Neural cell (in vitro differentiated cells): ENCODE measurements around the gene FILIP1.

Experiments
- EZH2 ChIP-seq: fragments of 200-600, 300-800 bp; shearing (Covaris generic), sonication (generic); IDR thresholded peaks from 2 replicates; pipeline ENCODE4 v1.6.1; 2014; ENCODE audit warnings: antibody characterized with exemption, low read length, borderline replicate concordance, mild to moderate bottlenecking; ENCODE audit not compliant: insufficient read depth, poor library complexity, severe bottlenecking
- MXI1 ChIP-seq: fragments of 450-650 bp; conservative IDR thresholded peaks from 2 replicates; pipeline ENCODE4 v1.6.1; 2014; ENCODE audit warnings: antibody characterized with exemption, mild to moderate bottlenecking; ENCODE audit not compliant: poor library complexity, severe bottlenecking
- POLR2AphosphoS5 ChIP-seq: IDR thresholded peaks from 2 replicates; pipeline ENCODE4 v1.6.1; 2012
- RAD21 ChIP-seq: fragments of 450-650 bp; conservative IDR thresholded peaks from 2 replicates; pipeline ENCODE4 v1.6.1; 2014; ENCODE audit warnings: antibody characterized with exemption, mild to moderate bottlenecking, moderate library complexity
- SMC3 ChIP-seq: fragments of 450-650 bp; conservative IDR thresholded peaks from 2 replicates; pipeline ENCODE4 v1.6.1; 2014; ENCODE audit warnings: antibody characterized with exemption, mild to moderate bottlenecking, moderate library complexity; ENCODE audit not compliant: poor library complexity
- TF ChIP-seq, protein P1 (sequence below): fragments of 450-650 bp; IDR thresholded peaks from 2 replicates; pipeline ENCODE4 v1.5.1; 2014; ENCODE audit warnings: antibody characterized with exemption, mild to moderate bottlenecking, moderate library complexity; ENCODE audit not compliant: poor library complexity, severe bottlenecking
- TF ChIP-seq, protein P2 (sequence below): IDR thresholded peaks from 2 replicates; pipeline ENCODE4 v1.6.1; 2012; ENCODE audit warnings: borderline replicate concordance

DNA sequence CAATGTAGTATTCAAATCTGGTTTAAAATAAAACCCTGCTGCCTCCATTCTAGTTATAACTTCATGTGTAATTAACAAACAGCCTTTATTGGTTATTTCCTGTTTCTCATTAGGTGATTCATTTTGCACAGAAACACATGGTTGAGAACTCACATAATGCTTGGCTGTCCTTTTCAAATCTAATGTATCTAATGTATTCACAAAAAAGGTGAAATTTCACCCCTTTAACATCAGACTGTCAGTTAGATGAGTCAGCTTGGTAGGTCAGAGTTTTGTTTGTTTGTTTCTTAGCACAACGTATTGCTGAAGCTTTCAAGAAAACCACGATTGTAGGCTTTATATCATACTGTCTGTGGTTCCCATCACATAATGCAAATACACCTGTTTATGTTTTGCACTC lies 130.3 kb downstream of the FILIP1 start:
- TF ChIP-seq MXI1 (no peak), SMC3 (no peak), EZH2 (no peak), POLR2AphosphoS5 (no peak), RAD21 (no peak)
- TF ChIP-seq, protein P1, sequence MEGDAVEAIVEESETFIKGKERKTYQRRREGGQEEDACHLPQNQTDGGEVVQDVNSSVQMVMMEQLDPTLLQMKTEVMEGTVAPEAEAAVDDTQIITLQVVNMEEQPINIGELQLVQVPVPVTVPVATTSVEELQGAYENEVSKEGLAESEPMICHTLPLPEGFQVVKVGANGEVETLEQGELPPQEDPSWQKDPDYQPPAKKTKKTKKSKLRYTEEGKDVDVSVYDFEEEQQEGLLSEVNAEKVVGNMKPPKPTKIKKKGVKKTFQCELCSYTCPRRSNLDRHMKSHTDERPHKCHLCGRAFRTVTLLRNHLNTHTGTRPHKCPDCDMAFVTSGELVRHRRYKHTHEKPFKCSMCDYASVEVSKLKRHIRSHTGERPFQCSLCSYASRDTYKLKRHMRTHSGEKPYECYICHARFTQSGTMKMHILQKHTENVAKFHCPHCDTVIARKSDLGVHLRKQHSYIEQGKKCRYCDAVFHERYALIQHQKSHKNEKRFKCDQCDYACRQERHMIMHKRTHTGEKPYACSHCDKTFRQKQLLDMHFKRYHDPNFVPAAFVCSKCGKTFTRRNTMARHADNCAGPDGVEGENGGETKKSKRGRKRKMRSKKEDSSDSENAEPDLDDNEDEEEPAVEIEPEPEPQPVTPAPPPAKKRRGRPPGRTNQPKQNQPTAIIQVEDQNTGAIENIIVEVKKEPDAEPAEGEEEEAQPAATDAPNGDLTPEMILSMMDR: no peak
- TF ChIP-seq, protein P2, sequence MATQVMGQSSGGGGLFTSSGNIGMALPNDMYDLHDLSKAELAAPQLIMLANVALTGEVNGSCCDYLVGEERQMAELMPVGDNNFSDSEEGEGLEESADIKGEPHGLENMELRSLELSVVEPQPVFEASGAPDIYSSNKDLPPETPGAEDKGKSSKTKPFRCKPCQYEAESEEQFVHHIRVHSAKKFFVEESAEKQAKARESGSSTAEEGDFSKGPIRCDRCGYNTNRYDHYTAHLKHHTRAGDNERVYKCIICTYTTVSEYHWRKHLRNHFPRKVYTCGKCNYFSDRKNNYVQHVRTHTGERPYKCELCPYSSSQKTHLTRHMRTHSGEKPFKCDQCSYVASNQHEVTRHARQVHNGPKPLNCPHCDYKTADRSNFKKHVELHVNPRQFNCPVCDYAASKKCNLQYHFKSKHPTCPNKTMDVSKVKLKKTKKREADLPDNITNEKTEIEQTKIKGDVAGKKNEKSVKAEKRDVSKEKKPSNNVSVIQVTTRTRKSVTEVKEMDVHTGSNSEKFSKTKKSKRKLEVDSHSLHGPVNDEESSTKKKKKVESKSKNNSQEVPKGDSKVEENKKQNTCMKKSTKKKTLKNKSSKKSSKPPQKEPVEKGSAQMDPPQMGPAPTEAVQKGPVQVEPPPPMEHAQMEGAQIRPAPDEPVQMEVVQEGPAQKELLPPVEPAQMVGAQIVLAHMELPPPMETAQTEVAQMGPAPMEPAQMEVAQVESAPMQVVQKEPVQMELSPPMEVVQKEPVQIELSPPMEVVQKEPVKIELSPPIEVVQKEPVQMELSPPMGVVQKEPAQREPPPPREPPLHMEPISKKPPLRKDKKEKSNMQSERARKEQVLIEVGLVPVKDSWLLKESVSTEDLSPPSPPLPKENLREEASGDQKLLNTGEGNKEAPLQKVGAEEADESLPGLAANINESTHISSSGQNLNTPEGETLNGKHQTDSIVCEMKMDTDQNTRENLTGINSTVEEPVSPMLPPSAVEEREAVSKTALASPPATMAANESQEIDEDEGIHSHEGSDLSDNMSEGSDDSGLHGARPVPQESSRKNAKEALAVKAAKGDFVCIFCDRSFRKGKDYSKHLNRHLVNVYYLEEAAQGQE: no peak
